Sigmoid colon (tissue), 7 donors: Measurements from ENCODE around the gene SLC35F6. TPM values are rescaled to one million over a fixed set of nuclear protein-coding genes. Genes with fewer than 3 reads are reported as not detected.

Experiments
- DNase-seq: peaks from one replicate; pipeline ENCODE4 v3.0.0-alpha.2; 2019
- H3K27ac ChIP-seq, 4 donors: fragments of 200-600 bp; sonication (generic); one replicate each; pipeline ENCODE4 v1.5.1; 2016 to 2019; ENCODE audit warnings: mild to moderate bottlenecking in 1 of 4
- H3K27me3 ChIP-seq, 3 donors: fragments of 200-600 bp; sonication (generic); one replicate each; pipeline ENCODE4 v1.5.1; 2019; ENCODE audit warnings: mild to moderate bottlenecking in 1 of 3
- H3K36me3 ChIP-seq, 4 donors: fragments of 200-600 bp; sonication (generic); one replicate each; pipeline ENCODE4 v1.5.1; 2016 to 2019
- H3K4me1 ChIP-seq, 4 donors: fragments of 200-600 bp; sonication (generic); one replicate each; pipeline ENCODE4 v1.5.1; 2017 to 2019
- H3K4me3 ChIP-seq, 4 donors: fragments of 200-600 bp; sonication (generic); one replicate each; pipeline ENCODE4 v1.5.1; 2017 to 2019; ENCODE audit warnings: mild to moderate bottlenecking in 2 of 4, moderate library complexity in 1 of 4
- H3K9me3 ChIP-seq, 4 donors: fragments of 200-600 bp in 3 of 4; sonication (generic) in 3 of 4; one replicate each; pipeline versions ENCODE4 v1.5.1 to v1.6.1; 2013 to 2019
- EP300 ChIP-seq, 4 donors: sonication (generic); formaldehyde crosslinking; IDR thresholded peaks; one replicate each; pipeline ENCODE4 v1.6.1; 2017; ENCODE audit warnings: antibody characterized with exemption in 4 of 4
- POLR2A ChIP-seq, 2 donors: fragments of 450-650 bp; IDR thresholded peaks; one replicate each; pipeline ENCODE4 v1.6.1; 2016; ENCODE audit warnings: antibody characterized with exemption in 2 of 2, mild to moderate bottlenecking in 2 of 2, moderate library complexity in 2 of 2
- POLR2AphosphoS5 ChIP-seq, 4 donors: sonication (generic); formaldehyde crosslinking; IDR thresholded peaks; one replicate each; pipeline ENCODE4 v1.6.1; 2017; ENCODE audit warnings: antibody characterized with exemption in 4 of 4
- WGBS, 2 donors: extraction: QIAGEN DNeasy Blood & Tissue Kit; methylation state at CpG; one replicate each; pipeline ENCODE4 v1.1.7; 2013; 5-methylcytosine and 5-hydroxymethylcytosine counted together
- intact Hi-C: fragments of 100-400 bp; cut with DNase I; formaldehyde crosslinking; loops from one replicate; pipeline ENCODE4 v1.15.1; 2023
- polyA plus RNA-seq, 3 donors: library from polyadenylated mRNA; stranded (reverse); fragments of 200-250 nt; gene quantifications; one replicate each; pipeline ENCODE4 v1.2.3, GENCODE V29; 2013
- total RNA-seq, 4 donors: library from RNA; depleted of rRNA; stranded (reverse); fragments of >200 nt; gene quantifications; one replicate each; pipeline ENCODE4 v1.1.0, GENCODE V29; 2016
- TF ChIP-seq, protein P1 (sequence below), 4 experiments: fragments of 450-650 bp in 3 of 4; fragments of 200-600 bp in 1 of 4; IDR thresholded peaks; one replicate each; pipeline ENCODE4 v1.5.1; 2016 to 2019; ENCODE audit warnings: antibody characterized with exemption in 4 of 4, mild to moderate bottlenecking in 3 of 4, moderate library complexity in 2 of 4
- donor health status: healthy with polysubstance abuse.
- donor health status: Bipolar disorder and iron deficiency.
- donor health status: healthy.

The SLC35F6 gene
- total and polyA plus RNA-seq, 7 donors = 4.2 to 27.4 (median 23.1) TPM

DNA sequence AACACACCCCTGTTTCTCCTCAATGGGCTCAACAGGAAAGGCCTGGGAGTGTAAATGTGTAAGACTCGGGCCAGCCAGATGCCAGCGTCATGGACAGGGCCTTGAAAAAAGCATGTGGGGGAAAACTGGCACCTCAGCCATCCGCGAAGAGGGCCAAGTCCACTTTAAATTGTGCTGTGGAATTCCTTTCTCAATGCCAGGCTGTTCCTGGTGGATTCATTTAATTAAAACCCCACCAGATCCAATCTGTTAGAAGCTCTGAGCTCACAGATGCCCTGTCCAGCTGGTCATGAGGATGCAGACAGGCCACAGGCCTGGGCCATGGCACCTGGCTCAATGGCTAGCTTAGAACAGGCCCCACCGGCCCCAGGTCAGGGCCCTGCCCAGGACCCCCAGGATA is 46.7 kb upstream of the SLC35F6 start:
- DNase-seq = no peak
- Histone ChIP-seq H3K4me1 (peaks cover 0 to 60% (median 47%) of the 10 kb centered on the region in 4 donors), H3K27ac (peak overlapping the region in 1 of 4 donors; percentile 38), H3K4me3 (no peak overlapping the region), H3K27me3 (no peaks in the 10 kb centered on the region), H3K9me3 (no peaks in the 10 kb centered on the region), H3K36me3 (no peaks in the 10 kb centered on the region)
- no peak for TF ChIP-seq EP300 (IDR thresholded peaks at IDR 0.05)
- no peak for TF ChIP-seq POLR2A (IDR thresholded peaks at IDR 0.05)
- 75 to 83% methylated on average over 5 of the region's 5 CpGs for WGBS, 2 donors
- intact Hi-C loops = no loop called here

- Histone ChIP-seq H3K4me3 (no peak overlapping the region), H3K4me1 (peaks cover 0 to 53% (median 44%) of the 10 kb centered on the region in 4 donors), H3K36me3 (no peaks in the 10 kb centered on the region), H3K27ac (peak overlapping the region in 3 of 4 donors; percentile 65 to 87 (median 80)), H3K9me3 (no peaks in the 10 kb centered on the region), H3K27me3 (no peaks in the 10 kb centered on the region)
- TF ChIP-seq, protein P1, sequence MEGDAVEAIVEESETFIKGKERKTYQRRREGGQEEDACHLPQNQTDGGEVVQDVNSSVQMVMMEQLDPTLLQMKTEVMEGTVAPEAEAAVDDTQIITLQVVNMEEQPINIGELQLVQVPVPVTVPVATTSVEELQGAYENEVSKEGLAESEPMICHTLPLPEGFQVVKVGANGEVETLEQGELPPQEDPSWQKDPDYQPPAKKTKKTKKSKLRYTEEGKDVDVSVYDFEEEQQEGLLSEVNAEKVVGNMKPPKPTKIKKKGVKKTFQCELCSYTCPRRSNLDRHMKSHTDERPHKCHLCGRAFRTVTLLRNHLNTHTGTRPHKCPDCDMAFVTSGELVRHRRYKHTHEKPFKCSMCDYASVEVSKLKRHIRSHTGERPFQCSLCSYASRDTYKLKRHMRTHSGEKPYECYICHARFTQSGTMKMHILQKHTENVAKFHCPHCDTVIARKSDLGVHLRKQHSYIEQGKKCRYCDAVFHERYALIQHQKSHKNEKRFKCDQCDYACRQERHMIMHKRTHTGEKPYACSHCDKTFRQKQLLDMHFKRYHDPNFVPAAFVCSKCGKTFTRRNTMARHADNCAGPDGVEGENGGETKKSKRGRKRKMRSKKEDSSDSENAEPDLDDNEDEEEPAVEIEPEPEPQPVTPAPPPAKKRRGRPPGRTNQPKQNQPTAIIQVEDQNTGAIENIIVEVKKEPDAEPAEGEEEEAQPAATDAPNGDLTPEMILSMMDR (IDR thresholded peaks at IDR 0.05) = no peak
- TF ChIP-seq POLR2A (IDR thresholded peaks at IDR 0.05) (no peak), EP300 (IDR thresholded peaks at IDR 0.05) (peak; percentile 10 to 67 (median 53)), POLR2AphosphoS5 (IDR thresholded peaks at IDR 0.05) (peak; percentile 58 to 69 (median 66))
- DNase-seq = no peak
- intact Hi-C loops = no loop called here
- WGBS, 2 donors = 78 to 87% methylated on average over 6 of the region's 6 CpGs
These were observed 45.0 kb upstream of the SLC35F6 start for GRCh38 chr2:26718949-26719686.

DNA sequence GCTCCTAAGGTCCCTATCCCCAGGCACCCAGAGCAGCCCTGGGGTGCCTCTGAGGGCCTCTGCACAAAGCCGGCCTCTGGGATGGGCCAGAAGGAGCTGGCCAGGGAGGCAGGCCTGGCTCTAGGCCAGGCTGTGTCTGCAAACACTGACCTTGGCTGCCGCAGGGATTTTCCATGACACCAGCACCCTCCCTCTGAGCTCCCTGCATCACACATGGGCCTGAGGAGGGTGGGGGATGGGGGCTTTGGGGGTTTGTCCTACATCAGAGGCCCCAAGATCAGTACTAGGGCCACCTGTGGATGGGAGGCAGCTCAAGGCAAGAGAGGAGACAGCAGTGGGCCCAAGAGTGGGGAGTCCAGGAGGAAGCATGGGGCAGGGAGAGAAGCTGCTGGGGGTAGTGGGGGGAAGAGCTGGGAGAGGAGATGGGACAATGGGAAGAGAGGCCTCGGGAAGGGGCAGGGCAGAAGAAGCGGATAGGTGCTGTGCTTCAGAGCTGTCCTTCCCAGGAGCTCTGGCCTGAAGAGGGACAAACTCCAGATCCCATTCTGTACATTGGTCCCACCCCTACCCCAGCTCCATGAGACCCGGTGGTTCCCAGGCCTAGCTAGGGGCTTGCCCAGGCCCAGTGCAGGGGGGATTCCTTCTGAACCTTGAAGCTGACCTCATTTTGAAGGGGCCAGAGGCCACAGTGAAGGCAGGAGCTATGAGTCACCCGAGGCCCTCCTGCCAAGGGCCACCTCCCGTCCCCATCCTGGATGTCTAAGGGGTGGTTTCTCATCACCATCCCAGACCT is 43.6 kb upstream of the SLC35F6 start:
- Histone ChIP-seq H3K27me3 (no peaks in the 10 kb centered on the region), H3K4me1 (peaks cover 0 to 65% (median 58%) of the 10 kb centered on the region in 4 donors), H3K9me3 (no peaks in the 10 kb centered on the region), H3K27ac (peak overlapping the region; percentile 65 to 87 (median 74)), H3K4me3 (no peak overlapping the region), H3K36me3 (no peaks in the 10 kb centered on the region)
- intact Hi-C loops = no loop called here
- DNase-seq = peak; percentile 97
- TF ChIP-seq, protein P1 (IDR thresholded peaks at IDR 0.05) = no peak
- TF ChIP-seq EP300 (IDR thresholded peaks at IDR 0.05) (peak; percentile 79 to 94 (median 90)), POLR2A (IDR thresholded peaks at IDR 0.05) (no peak), POLR2AphosphoS5 (IDR thresholded peaks at IDR 0.05) (peak; percentile 73 to 84 (median 74))
- WGBS, 2 donors = 42 to 59% methylated on average over 7 of the region's 7 CpGs

- peaks cover 0 to 67% (median 60%) of the 10 kb centered on the region in 4 donors for H3K4me1 ChIP-seq
- intact Hi-C loops = no loop called here
- H3K27ac ChIP-seq = peak overlapping the region; percentile 65 to 87 (median 74)
These were observed 42.7 kb upstream of the SLC35F6 start for GRCh38 chr2:26721115-26722032.

More at GRCh38 chr2:26721115-26722032, 42.7 kb upstream of the SLC35F6 start:
- TF ChIP-seq POLR2A (IDR thresholded peaks at IDR 0.05) = no peak
- no peak for TF ChIP-seq EP300 (IDR thresholded peaks at IDR 0.05)
- TF ChIP-seq, protein P1 (IDR thresholded peaks at IDR 0.05) = no peak
- no peak for TF ChIP-seq POLR2AphosphoS5 (IDR thresholded peaks at IDR 0.05)
- DNase-seq = no peak
- Histone ChIP-seq H3K36me3 (no peaks in the 10 kb centered on the region), H3K4me3 (no peak overlapping the region), H3K9me3 (no peaks in the 10 kb centered on the region), H3K27me3 (no peaks in the 10 kb centered on the region)
- 22 to 58% methylated on average over 12 of the region's 12 CpGs for WGBS, 2 donors
